CD4-positive, alpha-beta T cell (primary cell): ENCODE data around the gene EIF3D. TPM values are rescaled to one million over a fixed set of nuclear protein-coding genes. Genes with fewer than 3 reads are reported as not detected.

Source experiments
- ATAC-seq: fragments of 200-7000 bp; cut with Tn5 transposase; one replicate; pipeline ENCODE4 v1.10.0; 2022; ENCODE audit warnings: mild to moderate bottlenecking; ENCODE audit not compliant: poor library complexity
- CTCF ChIA-PET: fragments of 350-600 bp; sonication (Branson Sonifier 250); formaldehyde crosslinking; loops from one replicate; lab custom pipeline; 2021; ENCODE audit warnings: antibody characterized with exemption, inconsistent platforms; lab: Charles Lee
- POLR2A ChIA-PET: fragments of 350-600 bp; sonication (Branson Sonifier 250); formaldehyde crosslinking; loops from one replicate; lab custom pipeline; 2021; ENCODE audit warnings: antibody characterized with exemption, inconsistent platforms; lab: Charles Lee
- DNase-seq, 14 experiments: peaks; one replicate each; pipeline ENCODE4 v3.0.0-alpha.2; 2013 to 2020; ENCODE audit warnings: mixed read lengths in 2 of 14
- H3K27ac ChIP-seq, 2 donors: one replicate each; pipeline versions ENCODE4 v1.5.1 to v1.7.0; 2013; ENCODE audit warnings: low read length in 2 of 2, low read depth in 1 of 2, mild to moderate bottlenecking in 1 of 2
- H3K27me3 ChIP-seq, 2 experiments: 1 replicate in 1 of 2; 2 replicates in 1 of 2; pipeline versions ENCODE4 v1.6.1 to v1.7.0; 2013; ENCODE audit warnings: low read length in 2 of 2, control low read depth in 1 of 2, mild to moderate bottlenecking in 1 of 2, moderate library complexity in 1 of 2; ENCODE audit not compliant: insufficient read depth in 2 of 2, control insufficient read depth in 1 of 2
- H3K36me3 ChIP-seq: one replicate; pipeline ENCODE4 v1.6.1; 2013; ENCODE audit warnings: low read length, control low read depth; ENCODE audit not compliant: insufficient read depth
- H3K4me1 ChIP-seq: one replicate; pipeline ENCODE4 v1.6.1; 2013; ENCODE audit warnings: low read length, control low read depth; ENCODE audit not compliant: insufficient read depth
- H3K4me3 ChIP-seq: one replicate; pipeline ENCODE4 v1.5.1; 2013; ENCODE audit warnings: mild to moderate bottlenecking, low read length, moderate library complexity
- H3K9me3 ChIP-seq, 2 experiments: 1 replicate in 1 of 2; 2 replicates in 1 of 2; pipeline versions ENCODE4 v1.6.1 to v1.7.0; 2013; ENCODE audit warnings: low read length in 2 of 2, mild to moderate bottlenecking in 2 of 2, control low read depth in 1 of 2, moderate library complexity in 1 of 2; ENCODE audit not compliant: control insufficient read depth in 1 of 2, insufficient read depth in 1 of 2
- H3K27ac Mint-ChIP-seq: one replicate; pipeline ENCODE4 v1.8.0; 2020; ENCODE audit warnings: mixed read lengths
- H3K27me3 Mint-ChIP-seq: one replicate; pipeline ENCODE4 v1.8.0; 2021; ENCODE audit warnings: mixed read lengths
- H3K36me3 Mint-ChIP-seq: one replicate; pipeline ENCODE4 v1.8.0; 2021; ENCODE audit warnings: low read depth, mixed read lengths
- H3K4me1 Mint-ChIP-seq: one replicate; pipeline ENCODE4 v1.8.0; 2021; ENCODE audit warnings: low read depth, mixed read lengths
- H3K4me3 Mint-ChIP-seq: one replicate; pipeline ENCODE4 v1.8.0; 2020; ENCODE audit warnings: mild to moderate bottlenecking, mixed read lengths
- H3K9me3 Mint-ChIP-seq: one replicate; pipeline ENCODE4 v1.8.0; 2020; ENCODE audit warnings: mixed read lengths
- CTCF ChIP-seq: fragments of 200-600 bp; IDR thresholded peaks from one replicate; pipeline ENCODE4 v1.8.0; 2022; ENCODE audit warnings: antibody characterized with exemption, mild to moderate bottlenecking
- intact Hi-C, 2 experiments: fragments of 100-400 bp; cut with DNase I in 1 of 2; cut with micrococcal nuclease in 1 of 2; formaldehyde crosslinking; loops; one replicate each; pipeline versions ENCODE4 v1.15.1 to v1.9.0; 2023 to 2025; cut with DNase I, micrococcal nuclease
- total RNA-seq, 174 experiments: library from RNA in 2 of 174; stranded (reverse) in 2 of 174; gene quantifications; one replicate each; pipeline ENCODE4 v1.2.3 and lab custom pipeline; 2021 to 2026

The EIF3D gene
- total RNA-seq, 2 experiments from 2014 or later: 285 to 286 TPM

GRCh38 chr22:36507518-36508010 is 21.4 kb downstream of the EIF3D start:
- peak overlapping the region; percentile 20 for H3K4me3 Mint-ChIP-seq
- H3K36me3 Mint-ChIP-seq: peaks cover 28% of the 10 kb centered on the region
- DNase-seq (no peak), ATAC-seq (no peak)
- peak overlapping the region; percentile 56 for H3K4me3 ChIP-seq
- peak overlapping the region; percentile 18 for H3K27ac Mint-ChIP-seq
- H3K27me3 ChIP-seq: no peaks in the 10 kb centered on the region
- no peaks in the 10 kb centered on the region for H3K27me3 Mint-ChIP-seq
- ChIA-PET CTCF (interaction anchor here (1.1 to 1.2 kb wide), 2 partner anchors 230 to 269 kb away, joined by 3 to 4 read pairs; partner anchors contain the start of gene APOL2), POLR2A (interaction anchor here (0.6 to 1.8 kb wide), 8 partner anchors 10 to 1208 kb away, joined by 3 to 27 read pairs (median 4); partner anchors contain the start of genes APOL2, APOL3, EIF3D and TOM1)
- H3K4me1 Mint-ChIP-seq: peaks cover 12% of the 10 kb centered on the region
- peak overlapping the region in 1 of 2 donors; percentile 48 for H3K27ac ChIP-seq
- peaks cover 24% of the 10 kb centered on the region for H3K36me3 ChIP-seq
- TF ChIP-seq CTCF: no peak
- H3K9me3 ChIP-seq: peaks cover 0 to 4% of the 10 kb centered on the region in 2 experiments
- no peaks in the 10 kb centered on the region for H3K9me3 Mint-ChIP-seq
- peaks cover 15% of the 10 kb centered on the region for H3K4me1 ChIP-seq
- intact Hi-C loops: loop anchor here in 1 of 2 experiments (2.0 to 5.0 kb wide), 3 partner anchors 21 to 1110 kb away; partner anchors contain the start of gene EIF3D

- Histone ChIP-seq H3K36me3 (peaks cover 17% of the 10 kb centered on the region), H3K27ac (peak within 1 kb of the TSS; percentile 18 to 48), H3K4me3 (peak within 1 kb of the TSS; percentile 56), H3K9me3 (peaks cover 0 to 4% of the 10 kb centered on the region in 2 experiments), H3K4me1 (peaks cover 15% of the 10 kb centered on the region), H3K27me3 (no peaks in the 10 kb centered on the region)
- peak; percentile 96 for ATAC-seq
- Mint-ChIP-seq H3K27me3 (no peaks in the 10 kb centered on the region), H3K9me3 (no peaks in the 10 kb centered on the region), H3K4me1 (peaks cover 12% of the 10 kb centered on the region), H3K4me3 (peak within 1 kb of the TSS; percentile 73), H3K27ac (peak within 1 kb of the TSS; percentile 18), H3K36me3 (peaks cover 21% of the 10 kb centered on the region)
- ChIA-PET CTCF (interaction anchor here (0.6 to 1.2 kb wide), 4 partner anchors 21 to 436 kb away, joined by 3 to 4 read pairs (median 3); partner anchors contain the start of gene APOL2), POLR2A (interaction anchor here (0.6 to 1.8 kb wide), 10 partner anchors 10 to 1207 kb away, joined by 3 to 27 read pairs (median 4); partner anchors contain the start of genes APOL2, APOL3, EIF3D and TOM1)
- TF ChIP-seq CTCF: no peak
- peak; percentile 78 to 96 (median 86) for DNase-seq
- intact Hi-C loops: loop anchor here in 1 of 2 experiments (2.0 to 5.0 kb wide), 3 partner anchors 22 to 1110 kb away; partner anchors contain the start of gene EIF3D
Observed at GRCh38 chr22:36506637-36507517, 22.1 kb downstream of the EIF3D start, which contains the start of gene FOXRED2. Gene FOXRED2 (minus strand): TSS chr22:36507040. CDS start chr22:36506422, 618 bp downstream.
